HG03280 (cell line): ENCODE data around the gene RUFY4.

ENCODE experiments used
- ATAC-seq: cut with Tn5 transposase; IDR thresholded peaks from one replicate; pipeline ENCODE4 v1.9.1; 2021; ENCODE audit warnings: mild to moderate bottlenecking, moderate library complexity; ENCODE audit not compliant: unreplicated experiment

RUFY4 gene

DNA sequence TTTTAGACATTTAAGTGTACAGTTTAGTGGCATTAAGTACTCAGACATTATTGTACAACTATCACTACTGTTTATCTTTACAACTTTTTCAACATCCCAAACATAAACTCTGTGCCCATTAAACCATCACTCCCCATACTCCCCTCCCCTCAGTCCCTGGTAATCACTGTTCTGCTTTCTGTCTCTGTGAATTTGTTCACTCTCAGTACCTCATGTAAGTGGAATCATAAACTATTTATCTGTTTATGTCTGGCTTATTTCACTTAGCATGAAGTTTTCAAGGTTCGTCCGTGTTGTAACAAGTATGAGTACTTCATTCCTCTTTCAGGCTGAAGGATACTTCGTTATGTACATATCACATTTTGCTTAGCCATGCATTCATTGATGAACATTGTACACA, 9.8 kb upstream of the RUFY4 start:
- ATAC-seq, result no peak

DNA sequence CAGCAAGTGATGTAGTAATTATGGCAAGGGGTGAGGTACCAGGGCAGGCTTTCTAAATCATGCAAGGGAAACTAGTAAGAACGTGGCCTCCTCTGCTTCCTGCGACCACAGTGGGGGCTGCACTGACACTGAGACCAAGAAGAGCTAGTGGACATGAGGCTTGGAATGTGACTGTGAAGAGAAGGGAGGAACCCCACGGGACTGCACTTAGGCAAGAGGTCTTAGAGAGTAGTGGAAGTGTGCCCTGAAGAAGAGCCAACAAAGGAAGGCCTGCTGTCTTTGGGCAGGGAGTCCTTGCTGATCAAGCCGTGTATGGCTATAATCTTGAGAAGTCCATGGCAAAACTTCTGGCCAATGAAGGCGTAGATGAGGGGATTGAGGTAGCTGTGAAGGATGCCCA, 8.9 kb upstream of the RUFY4 start:
- ATAC-seq, result no peak

DNA sequence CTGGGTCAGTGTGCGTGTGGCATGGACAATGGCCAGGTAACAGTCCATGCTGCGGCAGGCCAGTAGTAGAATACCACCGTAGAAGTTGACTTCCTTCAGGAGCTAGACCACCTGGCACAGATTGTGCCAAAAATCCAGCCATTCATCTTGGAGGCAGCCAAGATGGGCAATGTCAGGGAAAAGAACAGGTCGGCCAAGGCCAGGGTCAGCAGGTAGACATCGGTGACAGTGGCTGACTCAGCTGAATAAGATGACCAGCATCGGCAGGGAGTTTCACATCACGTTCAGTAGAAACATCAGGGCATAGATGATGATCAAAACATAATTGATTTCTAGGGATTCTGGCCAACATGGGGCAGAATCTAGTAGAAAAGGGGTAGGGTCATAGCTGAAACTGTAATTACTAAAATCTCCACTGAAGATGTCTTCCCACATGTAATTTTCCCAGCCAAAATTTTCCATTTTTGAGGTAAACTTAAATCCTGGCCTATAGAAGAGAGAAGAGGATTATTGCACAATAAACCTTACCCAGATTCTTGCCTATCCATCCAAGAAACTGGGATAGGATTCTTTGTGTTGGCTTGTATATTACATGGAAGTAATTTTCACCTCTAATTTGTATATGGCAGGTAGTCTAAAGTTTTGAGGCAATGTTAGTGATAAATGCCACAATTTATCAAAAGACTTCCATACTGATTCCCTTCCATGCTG, 7.9 kb upstream of the RUFY4 start:
- ATAC-seq, result no peak

DNA sequence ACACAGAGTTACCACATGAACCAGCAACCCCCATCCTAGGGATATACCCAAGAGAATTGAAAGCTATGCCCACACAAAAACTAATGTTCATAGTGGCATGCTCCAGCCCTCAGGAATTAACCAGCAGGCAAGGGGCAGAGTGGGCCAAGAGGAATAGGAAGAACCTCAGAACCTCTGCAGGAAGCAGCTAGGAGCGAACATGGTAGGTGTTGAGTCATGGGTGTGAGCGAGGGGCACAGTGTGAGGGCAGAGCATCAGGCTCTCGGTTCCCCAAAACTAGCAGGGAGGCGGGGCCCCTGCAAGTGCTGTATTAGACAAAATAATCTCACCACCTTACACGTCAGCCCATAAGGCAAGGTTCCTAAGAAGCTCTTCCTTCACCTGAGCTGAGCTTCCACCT, 5.6 kb upstream of the RUFY4 start:
- peak; percentile 82 for ATAC-seq

DNA sequence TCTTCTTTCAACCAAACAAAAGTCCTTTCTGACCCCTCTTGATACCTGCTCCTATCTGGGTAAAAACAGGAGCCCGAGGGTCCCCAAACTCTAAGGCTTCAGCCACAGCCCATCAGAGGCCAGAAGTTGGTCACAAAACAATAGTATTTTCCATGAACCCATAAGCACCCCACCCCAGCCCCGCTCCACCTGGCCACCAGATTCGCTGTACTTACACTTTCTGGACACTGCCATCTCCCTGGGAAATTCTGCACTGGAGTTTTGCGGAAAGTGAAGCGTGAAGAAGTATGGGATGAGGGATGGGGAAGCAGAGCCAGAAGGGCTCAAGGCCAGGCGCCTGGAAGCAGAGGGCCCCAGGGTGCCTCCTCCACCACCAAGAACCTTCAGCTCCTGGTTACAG, 5.2 kb upstream of the RUFY4 start:
- no peak for ATAC-seq

- no peak for ATAC-seq
These were observed 3.6 kb upstream of the RUFY4 start for GRCh38 chr2:218065239-218066006.

- ATAC-seq, result no peak
These were observed 2.0 kb upstream of the RUFY4 start for GRCh38 chr2:218066926-218067515.

DNA sequence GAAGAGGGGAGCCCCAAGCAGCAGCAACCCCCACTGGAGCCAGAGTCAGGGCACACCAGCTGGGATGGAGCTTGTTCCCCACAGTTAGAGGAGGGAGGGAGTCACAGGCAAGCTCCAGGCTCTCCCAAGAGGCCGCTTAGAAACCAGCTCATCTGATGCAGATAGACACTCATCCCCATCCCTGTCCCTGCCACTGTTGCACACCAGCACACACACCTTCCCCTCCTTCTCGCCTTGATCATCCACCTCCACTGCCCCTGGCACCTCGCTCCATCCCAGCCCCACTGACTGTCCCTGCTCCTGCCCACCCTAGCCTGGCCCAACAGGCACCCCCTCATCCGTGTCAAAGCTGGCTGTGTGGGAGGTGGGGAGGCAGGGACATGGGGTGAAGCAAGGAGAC, 1.5 kb upstream of the RUFY4 start:
- no peak for ATAC-seq

GRCh38 chr2:218069606-218070300, 700 bp downstream of the RUFY4 start:
- ATAC-seq, result no peak

DNA sequence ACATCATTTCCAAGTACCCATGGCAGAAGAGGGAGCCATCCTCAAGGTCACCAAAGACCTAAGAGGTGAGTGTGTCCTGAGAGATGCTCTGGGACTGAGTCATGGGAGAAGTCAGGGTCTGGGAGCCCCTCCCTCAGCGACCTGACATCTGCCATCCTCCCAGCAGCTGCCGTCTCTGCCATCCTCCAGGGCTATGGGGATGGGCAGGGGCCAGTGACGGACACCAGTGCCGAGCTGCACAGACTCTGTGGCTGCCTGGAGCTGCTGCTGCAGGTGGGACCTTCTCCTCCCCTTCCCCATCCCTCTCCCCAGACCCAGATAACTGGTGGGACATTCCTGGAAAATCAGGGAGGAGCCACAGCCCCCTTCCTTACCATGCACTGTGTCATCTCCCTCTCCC, 1.5 kb downstream of the RUFY4 start:
- no peak for ATAC-seq

GRCh38 chr2:218071218-218071937, 2.3 kb downstream of the RUFY4 start:
- ATAC-seq, result no peak

GRCh38 chr2:218072002-218072401, 2.9 kb downstream of the RUFY4 start:
- no peak for ATAC-seq

DNA sequence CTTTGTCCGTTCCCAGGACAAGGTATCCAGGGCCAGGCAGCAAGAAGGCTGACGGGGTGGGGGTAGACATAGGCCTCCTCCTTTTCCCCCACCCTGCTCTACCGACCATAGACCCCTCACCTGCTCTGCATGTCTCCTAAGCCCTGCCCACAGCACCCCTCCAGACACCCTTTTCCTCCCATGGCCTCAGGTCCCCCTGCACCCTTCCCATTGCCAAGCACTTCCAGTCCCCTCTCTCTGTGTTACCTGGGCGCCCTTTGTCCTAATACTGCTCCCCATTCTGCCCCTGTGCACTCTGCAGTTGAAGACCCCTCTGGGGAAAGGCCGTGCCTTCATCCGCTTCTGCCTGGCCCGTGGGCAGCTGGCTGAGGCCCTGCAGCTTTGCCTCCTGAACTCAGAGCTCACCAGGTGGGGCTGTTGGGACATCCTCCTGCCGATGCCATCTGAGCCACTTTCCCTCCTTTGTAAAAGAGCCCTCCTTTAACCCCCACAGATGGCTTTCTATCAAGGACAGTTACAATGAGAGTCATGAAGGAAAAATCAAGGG, 3.5 kb downstream of the RUFY4 start:
- no peak for ATAC-seq

DNA sequence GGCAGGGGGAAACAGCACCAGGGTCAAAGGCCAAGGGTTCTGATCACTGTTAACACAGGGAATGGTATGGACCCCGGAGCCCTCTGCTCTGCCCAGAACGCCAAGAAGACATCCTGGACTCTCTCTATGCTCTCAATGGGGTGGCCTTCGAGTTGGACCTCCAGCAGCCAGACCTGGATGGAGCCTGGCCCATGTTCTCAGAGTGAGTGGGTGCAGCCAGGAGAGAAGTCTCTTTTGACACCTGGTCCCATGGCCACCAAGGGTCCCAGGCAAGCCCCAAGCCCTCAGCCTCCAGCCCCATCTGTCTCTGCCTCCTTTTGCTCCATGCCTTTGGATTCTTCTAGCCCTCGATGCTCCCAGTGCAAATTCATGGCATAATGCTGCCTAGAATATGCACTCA, 4.1 kb downstream of the RUFY4 start:
- ATAC-seq, result no peak

DNA sequence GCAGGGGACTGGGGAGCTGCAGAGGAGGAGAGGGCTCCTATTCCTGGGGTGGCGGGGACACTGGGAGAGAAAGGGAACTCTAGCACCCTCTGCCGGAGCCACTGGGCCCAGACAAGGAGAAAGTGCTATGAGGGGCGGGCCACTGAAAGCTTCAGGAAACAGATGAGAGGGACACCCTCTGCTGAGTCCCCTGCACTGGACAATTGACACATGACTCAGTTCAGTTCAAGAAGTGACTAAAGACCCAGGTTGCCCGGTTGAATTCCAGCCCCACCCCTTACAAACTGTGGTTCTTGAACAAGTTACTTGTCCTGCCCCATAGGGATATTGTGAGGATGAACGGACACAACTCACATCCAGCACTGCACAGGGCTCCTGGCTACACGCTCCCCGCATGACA, 5.0 kb downstream of the RUFY4 start:
- no peak for ATAC-seq

DNA sequence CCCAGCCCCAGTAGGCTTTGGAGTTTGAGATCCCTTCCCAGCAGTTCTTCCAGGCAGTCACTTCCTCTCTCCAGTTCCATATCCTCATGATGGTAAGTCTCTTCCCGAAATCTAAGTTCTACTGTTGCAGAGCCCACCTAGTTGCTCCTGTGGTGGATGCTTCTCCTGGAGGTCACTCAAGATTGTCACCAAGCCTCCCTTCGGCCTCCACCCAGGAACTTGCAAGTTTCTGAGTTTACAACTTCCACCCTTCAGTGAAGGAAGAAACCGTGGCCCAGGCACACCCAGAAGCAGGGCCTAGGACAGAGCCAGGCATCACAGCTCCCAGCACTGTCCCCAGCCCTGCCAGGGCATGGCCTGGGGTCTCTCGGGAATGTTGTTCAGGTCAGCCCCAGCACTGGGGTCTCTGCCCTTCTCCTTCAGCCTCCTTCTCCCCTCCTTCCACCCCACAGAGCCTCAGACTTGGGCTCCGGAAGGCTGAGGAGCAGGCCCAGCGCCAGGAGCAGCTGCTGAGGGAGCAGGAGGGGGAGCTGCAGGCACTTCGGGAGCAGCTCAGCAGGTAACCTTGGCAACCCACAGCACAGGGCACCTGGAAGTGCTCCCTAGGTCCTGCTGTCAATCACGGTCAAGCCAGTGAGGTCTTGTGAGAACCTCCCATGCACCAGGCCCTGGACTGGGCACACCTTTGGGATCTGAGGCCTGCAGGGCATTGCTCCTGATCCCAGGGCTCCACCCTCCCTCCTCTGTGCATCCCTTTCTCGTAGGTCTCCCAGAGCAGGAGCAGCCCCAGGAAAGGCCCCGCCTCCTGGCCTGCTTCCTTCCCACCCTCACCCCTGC, 7.1 kb downstream of the RUFY4 start:
- ATAC-seq, result no peak

DNA sequence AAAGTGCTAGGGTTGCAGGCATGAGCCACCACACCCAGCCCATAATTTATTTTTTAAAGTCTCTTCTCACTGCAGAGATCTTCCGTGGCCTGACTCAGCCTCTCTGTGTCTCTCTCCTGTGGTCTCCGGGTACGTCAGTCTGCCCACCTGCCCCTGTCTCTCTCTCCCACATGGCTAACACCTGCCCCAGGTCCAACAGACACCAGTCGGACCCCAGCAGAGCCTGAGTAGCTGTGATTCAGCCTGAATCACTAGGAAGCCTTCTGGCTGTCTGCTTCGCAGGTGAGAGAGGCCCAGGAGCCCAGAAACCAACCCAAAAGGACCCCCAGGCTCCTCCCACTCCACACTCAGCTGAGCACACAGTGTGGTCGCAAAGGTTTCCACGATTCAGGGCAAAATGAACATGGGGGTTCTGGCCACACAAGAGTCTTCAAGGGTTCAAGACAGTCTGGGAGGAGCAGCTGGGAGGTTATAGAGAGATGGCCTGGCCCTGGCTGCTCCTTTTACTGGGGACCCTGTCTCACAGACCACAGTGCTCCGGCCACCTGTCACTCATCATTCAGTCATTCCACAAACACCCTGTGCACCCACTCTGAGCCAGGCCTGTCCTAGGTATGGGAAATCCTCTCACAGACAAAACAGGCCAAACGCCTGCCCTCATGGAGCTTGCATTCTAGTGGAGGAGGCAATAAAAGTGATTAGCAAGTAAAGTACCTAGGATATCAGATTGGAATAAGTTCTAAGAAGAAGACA, 8.6 kb downstream of the RUFY4 start:
- ATAC-seq, result no peak

GRCh38 chr2:218079943-218080913, 11.2 kb downstream of the RUFY4 start:
- ATAC-seq, result no peak
